ENCODE results near the gene ILKAP. TPM values are rescaled to one million over a fixed set of nuclear protein-coding genes. Genes with fewer than 3 reads are reported as not detected.

The ILKAP gene
- polyA plus RNA-seq, 3 donors: 23.2 to 44.2 (median 29.3) TPM

- Histone ChIP-seq H3K79me2 (ENCODE audit: insufficient read depth, low read length) (no peaks in the 10 kb centered on the region), H3K9me3 (replicated peaks in 1 of 2; ENCODE audit: control insufficient read depth in 1 of 2, insufficient read depth in 1 of 2, low read length in 2 of 2) (peaks cover 0 to 4% of the 10 kb centered on the region in 2 donors), H3K4me1 (ENCODE audit: control insufficient read depth in 1 of 2, insufficient read depth in 2 of 2, low read length in 2 of 2) (peaks cover 7 to 8% of the 10 kb centered on the region in 2 donors), H3K9ac (ENCODE audit: insufficient read depth, low read length, poor library complexity, severe bottlenecking) (no peak overlapping the region), H3K36me3 (replicated peaks in 1 of 2; ENCODE audit: control insufficient read depth in 1 of 2, insufficient read depth in 2 of 2, low read length in 2 of 2) (no peaks in the 10 kb centered on the region), H4K20me1 (ENCODE audit: insufficient read depth, low read length) (no peaks in the 10 kb centered on the region), H3K4me3 (replicated peaks in 1 of 3; ENCODE audit: low read depth in 2 of 3, low read length in 3 of 3) (no peak overlapping the region), H2AFZ (ENCODE audit: insufficient read depth, low read depth, low read length, poor library complexity, severe bottlenecking) (no peak overlapping the region), H3K27ac (ENCODE audit: low read depth in 1 of 2, low read length in 2 of 2) (no peak overlapping the region), H3K27me3 (ENCODE audit: control insufficient read depth in 2 of 2, insufficient read depth in 2 of 2, low read length in 2 of 2) (peaks cover 7 to 25% of the 10 kb centered on the region in 2 donors), H3K4me2 (replicated peaks; ENCODE audit: extremely low read depth, low read length, poor library complexity, severe bottlenecking) (no peak overlapping the region)
- DNase-seq: no peak
- H3K9me3 Mint-ChIP-seq: peaks cover 2 to 11% (median 5%) of the 10 kb centered on the region in 7 donors
- peaks cover 19 to 27% (median 21%) of the 10 kb centered on the region in 3 donors for H3K27me3 Mint-ChIP-seq (ENCODE audit: low read depth in 3 of 3)
- peaks cover 0 to 4% of the 10 kb centered on the region in 2 donors for H3K36me3 Mint-ChIP-seq
- H3K27ac Mint-ChIP-seq: no peak overlapping the region
- TF ChIP-seq, protein P1, sequence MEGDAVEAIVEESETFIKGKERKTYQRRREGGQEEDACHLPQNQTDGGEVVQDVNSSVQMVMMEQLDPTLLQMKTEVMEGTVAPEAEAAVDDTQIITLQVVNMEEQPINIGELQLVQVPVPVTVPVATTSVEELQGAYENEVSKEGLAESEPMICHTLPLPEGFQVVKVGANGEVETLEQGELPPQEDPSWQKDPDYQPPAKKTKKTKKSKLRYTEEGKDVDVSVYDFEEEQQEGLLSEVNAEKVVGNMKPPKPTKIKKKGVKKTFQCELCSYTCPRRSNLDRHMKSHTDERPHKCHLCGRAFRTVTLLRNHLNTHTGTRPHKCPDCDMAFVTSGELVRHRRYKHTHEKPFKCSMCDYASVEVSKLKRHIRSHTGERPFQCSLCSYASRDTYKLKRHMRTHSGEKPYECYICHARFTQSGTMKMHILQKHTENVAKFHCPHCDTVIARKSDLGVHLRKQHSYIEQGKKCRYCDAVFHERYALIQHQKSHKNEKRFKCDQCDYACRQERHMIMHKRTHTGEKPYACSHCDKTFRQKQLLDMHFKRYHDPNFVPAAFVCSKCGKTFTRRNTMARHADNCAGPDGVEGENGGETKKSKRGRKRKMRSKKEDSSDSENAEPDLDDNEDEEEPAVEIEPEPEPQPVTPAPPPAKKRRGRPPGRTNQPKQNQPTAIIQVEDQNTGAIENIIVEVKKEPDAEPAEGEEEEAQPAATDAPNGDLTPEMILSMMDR (IDR thresholded peaks at IDR 0.05): no peak
- H3K4me3 Mint-ChIP-seq: no peak overlapping the region
- 90% methylated on average over 17 of the region's 19 CpGs for WGBS (ENCODE audit: insufficient coverage)
- intact Hi-C loops (cut with micrococcal nuclease): no loop called here
- H3K4me1 Mint-ChIP-seq: peaks cover 9% of the 10 kb centered on the region
These were observed 48.3 kb downstream of the ILKAP start for GRCh38 chr2:238155051-238155760.

- Histone ChIP-seq H4K20me1 (ENCODE audit: insufficient read depth, low read length) (no peaks in the 10 kb centered on the region), H3K9me3 (replicated peaks in 1 of 2; ENCODE audit: control insufficient read depth in 1 of 2, insufficient read depth in 1 of 2, low read length in 2 of 2) (no peaks in the 10 kb centered on the region), H3K27me3 (ENCODE audit: control insufficient read depth in 2 of 2, insufficient read depth in 2 of 2, low read length in 2 of 2) (peaks cover 4 to 18% of the 10 kb centered on the region in 2 donors), H2AFZ (ENCODE audit: insufficient read depth, low read depth, low read length, poor library complexity, severe bottlenecking) (no peak overlapping the region), H3K36me3 (replicated peaks in 1 of 2; ENCODE audit: control insufficient read depth in 1 of 2, insufficient read depth in 2 of 2, low read length in 2 of 2) (no peaks in the 10 kb centered on the region), H3K79me2 (ENCODE audit: insufficient read depth, low read length) (no peaks in the 10 kb centered on the region), H3K9ac (ENCODE audit: insufficient read depth, low read length, poor library complexity, severe bottlenecking) (no peak overlapping the region), H3K27ac (ENCODE audit: low read depth in 1 of 2, low read length in 2 of 2) (no peak overlapping the region), H3K4me2 (replicated peaks; ENCODE audit: extremely low read depth, low read length, poor library complexity, severe bottlenecking) (no peak overlapping the region), H3K4me3 (replicated peaks in 1 of 3; ENCODE audit: low read depth in 2 of 3, low read length in 3 of 3) (no peak overlapping the region), H3K4me1 (ENCODE audit: control insufficient read depth in 1 of 2, insufficient read depth in 2 of 2, low read length in 2 of 2) (peaks cover 4 to 6% of the 10 kb centered on the region in 2 donors)
- peaks cover 2 to 9% (median 5%) of the 10 kb centered on the region in 7 donors for H3K9me3 Mint-ChIP-seq
- TF ChIP-seq, protein P1 (IDR thresholded peaks at IDR 0.05): no peak
- DNase-seq: no peak
- H3K27ac Mint-ChIP-seq: no peak overlapping the region
- H3K36me3 Mint-ChIP-seq: peaks cover 0 to 4% of the 10 kb centered on the region in 2 donors
- peaks cover 13 to 20% (median 15%) of the 10 kb centered on the region in 3 donors for H3K27me3 Mint-ChIP-seq (ENCODE audit: low read depth in 3 of 3)
- no peak overlapping the region for H3K4me3 Mint-ChIP-seq
- WGBS (ENCODE audit: insufficient coverage): 98% methylated on average over 9 of the region's 10 CpGs
- H3K4me1 Mint-ChIP-seq: peaks cover 4% of the 10 kb centered on the region
- intact Hi-C loops (cut with micrococcal nuclease): no loop called here
These were observed 48.9 kb downstream of the ILKAP start for GRCh38 chr2:238154570-238154969.

All from CD14-positive monocyte (primary cell).